GM23338 (cell line): ENCODE data around the gene CUBN. TPM values are rescaled to one million over a fixed set of nuclear protein-coding genes. Genes with fewer than 3 reads are reported as not detected.

ENCODE experiments used
- ATAC-seq: fragments of 200-7000 bp; cut with Tn5 transposase; 3 replicates; pipeline ENCODE4 v1.9.1; 2020
- DNase-seq: peaks from one replicate; pipeline ENCODE4 v3.0.0-alpha.2; 2015; ENCODE audit warnings: low spot score
- H2AFZ ChIP-seq: fragments of 200-600 bp; sonication (generic); 2 replicates; pipeline ENCODE4 v1.8.0; 2016; ENCODE audit warnings: antibody characterized with exemption, mild to moderate bottlenecking, moderate library complexity
- H3F3A ChIP-seq: fragments of 200-600 bp; sonication (generic); replicated peaks from 2 replicates; pipeline ENCODE4 v1.8.0; 2017; ENCODE audit warnings: antibody characterized with exemption, mixed run types, low read depth
- H3K27ac ChIP-seq: fragments of 200-600 bp; sonication (generic); 2 replicates; pipeline ENCODE4 v1.6.1; 2016; ENCODE audit warnings: low read depth
- H3K27me3 ChIP-seq: fragments of 200-600 bp; sonication (generic); 2 replicates; pipeline ENCODE4 v1.8.0; 2016; ENCODE audit warnings: mild to moderate bottlenecking, mixed run types, moderate library complexity; ENCODE audit not compliant: insufficient read depth
- H3K36me3 ChIP-seq: fragments of 200-600 bp; sonication (generic); 2 replicates; pipeline ENCODE4 v1.8.0; 2016; ENCODE audit warnings: mild to moderate bottlenecking; ENCODE audit not compliant: insufficient read depth
- H3K4me1 ChIP-seq: fragments of 200-600 bp; sonication (generic); 2 replicates; pipeline ENCODE4 v1.8.0; 2016; ENCODE audit warnings: mild to moderate bottlenecking, moderate library complexity; ENCODE audit not compliant: insufficient read depth
- H3K4me2 ChIP-seq: fragments of 200-600 bp; sonication (generic); 2 replicates; pipeline ENCODE4 v1.7.1; 2017; ENCODE audit warnings: mixed run types
- H3K4me3 ChIP-seq: fragments of 200-600 bp; sonication (generic); 2 replicates; pipeline ENCODE4 v1.6.1; 2016; ENCODE audit warnings: mixed run types
- H3K79me2 ChIP-seq: fragments of 200-600 bp; sonication (generic); replicated peaks from 2 replicates; pipeline ENCODE4 v1.8.0; 2017; ENCODE audit warnings: mild to moderate bottlenecking; ENCODE audit not compliant: insufficient read depth
- H3K9me2 ChIP-seq: fragments of 200-600 bp; sonication (generic); 2 replicates; pipeline ENCODE4 v1.8.0; 2017; ENCODE audit not compliant: insufficient read depth
- H4K20me1 ChIP-seq: fragments of 200-600 bp; sonication (generic); replicated peaks from 2 replicates; pipeline ENCODE4 v1.8.0; 2017; ENCODE audit warnings: mild to moderate bottlenecking; ENCODE audit not compliant: insufficient read depth
- H3K27ac Mint-ChIP-seq: 2 replicates; pipeline ENCODE4 v1.8.0; 2020; ENCODE audit warnings: inconsistent platforms, mild to moderate bottlenecking, moderate library complexity, mixed read lengths
- H3K27me3 Mint-ChIP-seq: 3 replicates; pipeline ENCODE4 v1.8.0; 2022; ENCODE audit warnings: low read depth, mild to moderate bottlenecking, moderate library complexity, mixed read lengths, inconsistent platforms; ENCODE audit not compliant: insufficient read depth, poor library complexity
- H3K36me3 Mint-ChIP-seq: 3 replicates; pipeline ENCODE4 v1.8.0; 2021; ENCODE audit warnings: low read depth, mild to moderate bottlenecking, inconsistent platforms, moderate library complexity, mixed read lengths
- H3K4me1 Mint-ChIP-seq: 3 replicates; pipeline ENCODE4 v1.8.0; 2020; ENCODE audit warnings: mild to moderate bottlenecking, inconsistent platforms, mixed read lengths
- H3K4me3 Mint-ChIP-seq: 3 replicates; pipeline ENCODE4 v1.8.0; 2021; ENCODE audit warnings: moderate library complexity, mild to moderate bottlenecking, inconsistent platforms, mixed read lengths
- H3K9me3 Mint-ChIP-seq: 3 replicates; pipeline ENCODE4 v1.8.0; 2020; ENCODE audit warnings: moderate library complexity, mild to moderate bottlenecking, inconsistent platforms, mixed read lengths
- CREB1 ChIP-seq: fragments of 250-450 bp; sonication (Bioruptor Pico); IDR thresholded peaks from 2 replicates; pipeline ENCODE4 v1.5.0; 2020; ENCODE audit warnings: low read depth, mild to moderate bottlenecking, moderate library complexity
- EZH2phosphoT487 ChIP-seq: fragments of 200-600 bp; sonication (generic); IDR thresholded peaks from one replicate; pipeline ENCODE4 v1.8.1; 2018; ENCODE audit warnings: antibody characterized with exemption; ENCODE audit not compliant: unreplicated experiment
- JUNB ChIP-seq: IDR thresholded peaks from one replicate; pipeline ENCODE4 v1.6.1; 2016; ENCODE audit warnings: antibody characterized with exemption; ENCODE audit not compliant: unreplicated experiment
- NANOG ChIP-seq: IDR thresholded peaks from 2 replicates; pipeline ENCODE4 v1.6.1; 2016; ENCODE audit warnings: antibody characterized with exemption, borderline replicate concordance
- POLR2AphosphoS5 ChIP-seq: IDR thresholded peaks from 2 replicates; pipeline ENCODE4 v1.6.1; 2016; ENCODE audit warnings: antibody characterized with exemption, low read depth
- STAT1 ChIP-seq: IDR thresholded peaks from one replicate; pipeline ENCODE4 v1.6.1; 2016; ENCODE audit warnings: antibody characterized with exemption; ENCODE audit not compliant: unreplicated experiment
- ZNF114 ChIP-seq: fragments of 250-450 bp; sonication (Bioruptor Pico); IDR thresholded peaks from 2 replicates; pipeline ENCODE4 v1.5.0; 2020; ENCODE audit warnings: mild to moderate bottlenecking, moderate library complexity
- polyA plus RNA-seq: library from polyadenylated mRNA; unstranded; fragments of >200 nt; fragmentation: Nextera tagmentation; extraction: Ambion mirVana; gene quantifications from 2 replicates; pipeline ENCODE4 v1.2.1, GENCODE V29; 2016
- total RNA-seq: library from RNA; depleted of rRNA; stranded (reverse); fragments of >200 nt; shearing (Covaris generic); gene quantifications from 2 replicates; pipeline ENCODE4 v1.2.3, GENCODE V29; 2014
- TF ChIP-seq, protein P1 (sequence below), 2 experiments: fragments of 200-600 bp in 1 of 2; sonication (generic) in 1 of 2; conservative IDR thresholded peaks; 2 replicates each; pipeline versions ENCODE4 v1.5.1 to v1.6.1; 2016 to 2017; ENCODE audit warnings: antibody characterized with exemption in 2 of 2, low read depth in 2 of 2, mild to moderate bottlenecking in 2 of 2, moderate library complexity in 1 of 2
- TF ChIP-seq, protein P2 (sequence below): IDR thresholded peaks from 2 replicates; pipeline ENCODE4 v1.6.1; 2016; ENCODE audit warnings: antibody characterized with exemption
- TF ChIP-seq, protein P3 (sequence below): fragments of 250-450 bp; sonication (Bioruptor Pico); IDR thresholded peaks from 2 replicates; pipeline ENCODE4 v1.5.0; 2020; ENCODE audit warnings: mild to moderate bottlenecking, moderate library complexity

Gene CUBN
- total and polyA plus RNA-seq, 2 experiments from 2014 or later: 0.06 to 1.8 TPM

DNA sequence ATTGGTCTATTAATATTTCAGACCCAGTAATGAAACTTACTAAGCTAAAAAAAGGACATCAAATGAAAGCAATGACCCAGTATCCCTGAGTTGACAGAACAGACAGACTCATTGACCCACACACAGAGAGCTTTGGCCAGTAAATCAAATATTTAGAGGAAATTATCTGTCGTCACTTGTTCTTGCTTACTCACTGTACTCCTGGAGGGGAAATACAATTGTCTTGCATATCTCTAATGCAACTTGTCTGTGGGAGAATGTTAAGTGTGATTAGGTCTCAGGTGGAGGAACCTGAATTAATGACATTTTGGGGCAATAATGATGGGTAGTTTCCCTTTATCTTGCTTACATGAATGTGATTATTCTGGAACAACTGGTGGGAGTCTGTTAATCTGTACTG, 80.4 kb downstream of the CUBN start:
- TF ChIP-seq JUNB: no peak
- no peak for TF ChIP-seq EZH2phosphoT487
- TF ChIP-seq, protein P1, sequence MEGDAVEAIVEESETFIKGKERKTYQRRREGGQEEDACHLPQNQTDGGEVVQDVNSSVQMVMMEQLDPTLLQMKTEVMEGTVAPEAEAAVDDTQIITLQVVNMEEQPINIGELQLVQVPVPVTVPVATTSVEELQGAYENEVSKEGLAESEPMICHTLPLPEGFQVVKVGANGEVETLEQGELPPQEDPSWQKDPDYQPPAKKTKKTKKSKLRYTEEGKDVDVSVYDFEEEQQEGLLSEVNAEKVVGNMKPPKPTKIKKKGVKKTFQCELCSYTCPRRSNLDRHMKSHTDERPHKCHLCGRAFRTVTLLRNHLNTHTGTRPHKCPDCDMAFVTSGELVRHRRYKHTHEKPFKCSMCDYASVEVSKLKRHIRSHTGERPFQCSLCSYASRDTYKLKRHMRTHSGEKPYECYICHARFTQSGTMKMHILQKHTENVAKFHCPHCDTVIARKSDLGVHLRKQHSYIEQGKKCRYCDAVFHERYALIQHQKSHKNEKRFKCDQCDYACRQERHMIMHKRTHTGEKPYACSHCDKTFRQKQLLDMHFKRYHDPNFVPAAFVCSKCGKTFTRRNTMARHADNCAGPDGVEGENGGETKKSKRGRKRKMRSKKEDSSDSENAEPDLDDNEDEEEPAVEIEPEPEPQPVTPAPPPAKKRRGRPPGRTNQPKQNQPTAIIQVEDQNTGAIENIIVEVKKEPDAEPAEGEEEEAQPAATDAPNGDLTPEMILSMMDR (conservative IDR thresholded peaks at IDR 0.05; ENCODE audit: low read depth in 2 of 2): no peak
- TF ChIP-seq NANOG: no peak
- DNase-seq: no peak
- H3K4me3 Mint-ChIP-seq: no peak overlapping the region
- Histone ChIP-seq H3K9me2 (no peaks in the 10 kb centered on the region), H3K4me2 (no peak overlapping the region), H3K79me2 (no peaks in the 10 kb centered on the region), H3F3A (no peaks in the 10 kb centered on the region), H3K36me3 (no peaks in the 10 kb centered on the region; the same call in 1 of the 2 replicates), H3K4me1 (no peaks in the 10 kb centered on the region; the same call in 1 of the 2 replicates), H3K4me3 (no peak overlapping the region), H3K27me3 (no peaks in the 10 kb centered on the region), H2AFZ (no peak overlapping the region), H4K20me1 (no peaks in the 10 kb centered on the region), H3K27ac (no peak overlapping the region)
- H3K36me3 Mint-ChIP-seq: peaks cover 12% of the 10 kb centered on the region; the same call in 2 of the 3 replicates
- no peak overlapping the region for H3K27ac Mint-ChIP-seq
- no peak for ATAC-seq
- H3K27me3 Mint-ChIP-seq: no peaks in the 10 kb centered on the region
- peaks cover 16% of the 10 kb centered on the region for H3K9me3 Mint-ChIP-seq
- H3K4me1 Mint-ChIP-seq: peaks cover 4% of the 10 kb centered on the region; the same call in 1 of the 3 replicates

DNA sequence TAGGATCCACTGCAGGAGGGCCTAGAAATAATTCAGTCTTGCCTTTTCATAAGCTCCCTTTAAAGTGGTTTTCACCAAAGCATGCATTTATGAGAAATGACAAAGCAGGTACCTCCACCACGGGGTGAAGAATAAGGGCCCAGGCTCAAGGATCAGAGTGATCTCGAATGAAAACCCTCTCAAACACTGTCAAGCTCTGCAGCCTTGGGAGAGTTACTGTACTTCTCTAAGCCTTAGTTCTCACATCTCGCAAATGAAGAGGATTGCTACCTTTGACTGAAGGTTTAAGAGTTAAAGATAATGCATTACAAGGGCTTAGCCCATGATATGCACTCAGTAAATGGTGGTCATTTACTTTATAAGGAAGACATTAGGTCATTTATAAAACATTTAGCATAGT, 81.7 kb downstream of the CUBN start:
- H3F3A ChIP-seq: no peaks in the 10 kb centered on the region
- H2AFZ ChIP-seq: no peak overlapping the region
- H3K4me3 ChIP-seq: no peak overlapping the region
- Mint-ChIP-seq H3K27me3 (no peaks in the 10 kb centered on the region), H3K4me1 (peaks cover 4% of the 10 kb centered on the region; the same call in 1 of the 3 replicates), H3K36me3 (peaks cover 12% of the 10 kb centered on the region; the same call in 2 of the 3 replicates), H3K4me3 (no peak overlapping the region), H3K9me3 (peaks cover 14% of the 10 kb centered on the region), H3K27ac (no peak overlapping the region)
- no peaks in the 10 kb centered on the region for H3K9me2 ChIP-seq
- H3K27ac ChIP-seq: no peak overlapping the region
- H3K79me2 ChIP-seq: no peaks in the 10 kb centered on the region
- no peaks in the 10 kb centered on the region for H4K20me1 ChIP-seq
- DNase-seq (no peak), ATAC-seq (peak; percentile 61)
- H3K4me2 ChIP-seq: no peak overlapping the region
- H3K27me3 ChIP-seq: no peaks in the 10 kb centered on the region
- TF ChIP-seq STAT1: no peak
- no peak for TF ChIP-seq NANOG
- no peak for TF ChIP-seq ZNF114 (CRISPR knock-in tag)
- TF ChIP-seq POLR2AphosphoS5: no peak
- TF ChIP-seq, protein P1 (conservative IDR thresholded peaks at IDR 0.05; ENCODE audit: low read depth in 2 of 2): no peak
- TF ChIP-seq CREB1 (CRISPR knock-in tag): no peak
- TF ChIP-seq, protein P2, sequence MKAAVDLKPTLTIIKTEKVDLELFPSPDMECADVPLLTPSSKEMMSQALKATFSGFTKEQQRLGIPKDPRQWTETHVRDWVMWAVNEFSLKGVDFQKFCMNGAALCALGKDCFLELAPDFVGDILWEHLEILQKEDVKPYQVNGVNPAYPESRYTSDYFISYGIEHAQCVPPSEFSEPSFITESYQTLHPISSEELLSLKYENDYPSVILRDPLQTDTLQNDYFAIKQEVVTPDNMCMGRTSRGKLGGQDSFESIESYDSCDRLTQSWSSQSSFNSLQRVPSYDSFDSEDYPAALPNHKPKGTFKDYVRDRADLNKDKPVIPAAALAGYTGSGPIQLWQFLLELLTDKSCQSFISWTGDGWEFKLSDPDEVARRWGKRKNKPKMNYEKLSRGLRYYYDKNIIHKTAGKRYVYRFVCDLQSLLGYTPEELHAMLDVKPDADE: no peak
- no peak for TF ChIP-seq EZH2phosphoT487
- TF ChIP-seq, protein P3, sequence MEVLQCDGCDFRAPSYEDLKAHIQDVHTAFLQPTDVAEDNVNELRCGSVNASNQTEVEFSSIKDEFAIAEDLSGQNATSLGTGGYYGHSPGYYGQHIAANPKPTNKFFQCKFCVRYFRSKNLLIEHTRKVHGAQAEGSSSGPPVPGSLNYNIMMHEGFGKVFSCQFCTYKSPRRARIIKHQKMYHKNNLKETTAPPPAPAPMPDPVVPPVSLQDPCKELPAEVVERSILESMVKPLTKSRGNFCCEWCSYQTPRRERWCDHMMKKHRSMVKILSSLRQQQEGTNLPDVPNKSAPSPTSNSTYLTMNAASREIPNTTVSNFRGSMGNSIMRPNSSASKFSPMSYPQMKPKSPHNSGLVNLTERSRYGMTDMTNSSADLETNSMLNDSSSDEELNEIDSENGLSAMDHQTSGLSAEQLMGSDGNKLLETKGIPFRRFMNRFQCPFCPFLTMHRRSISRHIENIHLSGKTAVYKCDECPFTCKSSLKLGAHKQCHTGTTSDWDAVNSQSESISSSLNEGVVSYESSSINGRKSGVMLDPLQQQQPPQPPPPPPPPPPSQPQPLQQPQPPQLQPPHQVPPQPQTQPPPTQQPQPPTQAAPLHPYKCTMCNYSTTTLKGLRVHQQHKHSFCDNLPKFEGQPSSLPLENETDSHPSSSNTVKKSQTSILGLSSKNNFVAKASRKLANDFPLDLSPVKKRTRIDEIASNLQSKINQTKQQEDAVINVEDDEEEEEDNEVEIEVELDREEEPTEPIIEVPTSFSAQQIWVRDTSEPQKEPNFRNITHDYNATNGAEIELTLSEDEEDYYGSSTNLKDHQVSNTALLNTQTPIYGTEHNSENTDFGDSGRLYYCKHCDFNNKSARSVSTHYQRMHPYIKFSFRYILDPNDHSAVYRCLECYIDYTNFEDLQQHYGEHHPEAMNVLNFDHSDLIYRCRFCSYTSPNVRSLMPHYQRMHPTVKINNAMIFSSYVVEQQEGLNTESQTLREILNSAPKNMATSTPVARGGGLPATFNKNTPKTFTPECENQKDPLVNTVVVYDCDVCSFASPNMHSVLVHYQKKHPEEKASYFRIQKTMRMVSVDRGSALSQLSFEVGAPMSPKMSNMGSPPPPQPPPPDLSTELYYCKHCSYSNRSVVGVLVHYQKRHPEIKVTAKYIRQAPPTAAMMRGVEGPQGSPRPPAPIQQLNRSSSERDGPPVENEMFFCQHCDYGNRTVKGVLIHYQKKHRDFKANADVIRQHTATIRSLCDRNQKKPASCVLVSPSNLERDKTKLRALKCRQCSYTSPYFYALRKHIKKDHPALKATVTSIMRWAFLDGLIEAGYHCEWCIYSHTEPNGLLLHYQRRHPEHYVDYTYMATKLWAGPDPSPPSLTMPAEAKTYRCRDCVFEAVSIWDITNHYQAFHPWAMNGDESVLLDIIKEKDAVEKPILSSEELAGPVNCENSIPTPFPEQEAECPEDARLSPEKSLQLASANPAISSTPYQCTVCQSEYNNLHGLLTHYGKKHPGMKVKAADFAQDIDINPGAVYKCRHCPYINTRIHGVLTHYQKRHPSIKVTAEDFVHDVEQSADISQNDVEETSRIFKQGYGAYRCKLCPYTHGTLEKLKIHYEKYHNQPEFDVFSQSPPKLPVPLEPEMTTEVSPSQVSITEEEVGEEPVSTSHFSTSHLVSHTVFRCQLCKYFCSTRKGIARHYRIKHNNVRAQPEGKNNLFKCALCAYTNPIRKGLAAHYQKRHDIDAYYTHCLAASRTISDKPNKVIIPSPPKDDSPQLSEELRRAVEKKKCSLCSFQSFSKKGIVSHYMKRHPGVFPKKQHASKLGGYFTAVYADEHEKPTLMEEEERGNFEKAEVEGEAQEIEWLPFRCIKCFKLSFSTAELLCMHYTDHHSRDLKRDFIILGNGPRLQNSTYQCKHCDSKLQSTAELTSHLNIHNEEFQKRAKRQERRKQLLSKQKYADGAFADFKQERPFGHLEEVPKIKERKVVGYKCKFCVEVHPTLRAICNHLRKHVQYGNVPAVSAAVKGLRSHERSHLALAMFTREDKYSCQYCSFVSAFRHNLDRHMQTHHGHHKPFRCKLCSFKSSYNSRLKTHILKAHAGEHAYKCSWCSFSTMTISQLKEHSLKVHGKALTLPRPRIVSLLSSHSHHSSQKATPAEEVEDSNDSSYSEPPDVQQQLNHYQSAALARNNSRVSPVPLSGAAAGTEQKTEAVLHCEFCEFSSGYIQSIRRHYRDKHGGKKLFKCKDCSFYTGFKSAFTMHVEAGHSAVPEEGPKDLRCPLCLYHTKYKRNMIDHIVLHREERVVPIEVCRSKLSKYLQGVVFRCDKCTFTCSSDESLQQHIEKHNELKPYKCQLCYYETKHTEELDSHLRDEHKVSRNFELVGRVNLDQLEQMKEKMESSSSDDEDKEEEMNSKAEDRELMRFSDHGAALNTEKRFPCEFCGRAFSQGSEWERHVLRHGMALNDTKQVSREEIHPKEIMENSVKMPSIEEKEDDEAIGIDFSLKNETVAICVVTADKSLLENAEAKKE (CRISPR knock-in tag): no peak
- H3K4me1 ChIP-seq: no peaks in the 10 kb centered on the region; the same call in 1 of the 2 replicates
- H3K36me3 ChIP-seq: no peaks in the 10 kb centered on the region; the same call in 1 of the 2 replicates
